ENCODE data around the gene SPRTN. TPM values are rescaled to one million over a fixed set of nuclear protein-coding genes. Genes with fewer than 3 reads are reported as not detected.

SPRTN gene
- total and polyA plus RNA-seq, 2 of the 8 experiments (the other 6 are each of a cell fraction or from before 2014, with no cell fraction given), result 6.6 to 15.1 TPM

DNA sequence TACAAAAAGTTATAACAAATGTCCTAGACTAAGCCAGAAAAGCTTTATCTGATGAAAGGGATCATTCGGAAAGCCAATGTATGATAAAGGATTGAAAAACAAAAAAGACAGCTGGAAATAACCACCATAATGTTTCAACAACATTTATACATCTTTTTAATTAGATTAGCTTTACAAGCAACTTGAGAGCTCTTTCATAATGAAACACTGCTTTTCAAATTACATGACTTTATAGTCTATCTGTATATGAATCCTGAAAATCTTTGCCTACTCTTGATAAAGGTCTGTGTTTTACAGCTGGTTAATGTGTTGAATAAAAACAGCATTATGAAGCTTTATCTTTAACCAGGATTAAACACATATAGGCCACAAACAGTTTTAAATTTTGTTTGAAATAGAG lies 25.5 kb downstream of the SPRTN start:
- Histone ChIP-seq H2AK5ac (ENCODE audit: low read depth, low read length) (no peak overlapping the region), H3K9me3 (ENCODE audit: insufficient read depth in 2 of 2, low read depth in 1 of 2, low read length in 1 of 2) (no peaks in the 10 kb centered on the region), H2AFZ (ENCODE audit: low read length) (no peak overlapping the region), H2BK5ac (ENCODE audit: low read depth, low read length) (no peak overlapping the region), H3K27ac (ENCODE audit: low read depth, low read length) (no peak overlapping the region), H3K14ac (ENCODE audit: insufficient read length) (no peak overlapping the region), H3K79me1 (ENCODE audit: low read depth, low read length) (no peaks in the 10 kb centered on the region), H3K36me3 (ENCODE audit: control insufficient read depth in 2 of 4, insufficient read depth in 4 of 4, low read length in 3 of 4) (no peaks in the 10 kb centered on the region), H2BK120ac (replicated peaks; ENCODE audit: low read depth, low read length) (no peak overlapping the region), H3K9ac (replicated peaks in 1 of 4; ENCODE audit: extremely low read depth in 1 of 4, low read depth in 3 of 4, low read length in 3 of 4) (no peak overlapping the region), H3K4me3 (ENCODE audit: extremely low read depth in 1 of 4, insufficient read depth in 2 of 4, low read depth in 3 of 4, low read length in 4 of 4) (no peak overlapping the region), H3K27me3 (replicated peaks in 1 of 4; ENCODE audit: control insufficient read depth in 3 of 4, extremely low read depth in 1 of 4, insufficient read depth in 3 of 4, low read length in 3 of 4) (no peaks in the 10 kb centered on the region), H2BK15ac (ENCODE audit: low read length) (no peak overlapping the region), H3K23me2 (ENCODE audit: low read depth, low read length) (no peaks in the 10 kb centered on the region), H3K79me2 (ENCODE audit: control insufficient read depth in 1 of 2, insufficient read depth in 2 of 2, low read length in 2 of 2) (no peaks in the 10 kb centered on the region), H3K4me2 (ENCODE audit: insufficient read depth in 1 of 2, low read depth in 2 of 2, low read length in 2 of 2) (no peak overlapping the region), H3K23ac (ENCODE audit: insufficient read length) (no peak overlapping the region), H3K18ac (ENCODE audit: extremely low read depth, low read length) (no peak overlapping the region), H4K5ac (ENCODE audit: insufficient read length, low read depth, low read length) (no peak overlapping the region), H3K4ac (replicated peaks; ENCODE audit: insufficient read length, low read depth, low read length) (no peak overlapping the region), H4K8ac (ENCODE audit: extremely low read depth, insufficient read depth, low read length) (no peak overlapping the region), H2BK20ac (ENCODE audit: low read length) (no peak overlapping the region), H2BK12ac (ENCODE audit: low read depth, low read length) (no peak overlapping the region), H4K20me1 (replicated peaks in 1 of 2; ENCODE audit: control insufficient read depth in 1 of 2, insufficient read depth in 2 of 2, low read length in 2 of 2) (no peaks in the 10 kb centered on the region), H3K4me1 (replicated peaks in 1 of 4; ENCODE audit: control insufficient read depth in 3 of 4, insufficient read depth in 4 of 4, low read length in 3 of 4) (no peaks in the 10 kb centered on the region), H4K91ac (replicated peaks; ENCODE audit: insufficient read length, low read length) (no peak overlapping the region), H3K56ac (replicated peaks; ENCODE audit: insufficient read length, low read depth, low read length) (no peak overlapping the region)
- no peak for TF ChIP-seq CBX8 (IDR thresholded peaks at IDR 0.05; ENCODE audit: borderline replicate concordance, low read depth, low read length)
- TF ChIP-seq EP300 (IDR thresholded peaks at IDR 0.05; ENCODE audit: borderline replicate concordance in 1 of 2, low read depth in 2 of 2, low read length in 2 of 2), result no peak
- no peak for TF ChIP-seq RBBP5 (IDR thresholded peaks at IDR 0.05; ENCODE audit: borderline replicate concordance, low read depth, low read length)
- TF ChIP-seq CBX5 (IDR thresholded peaks at IDR 0.05; ENCODE audit: low read depth, low read length), result no peak
- TF ChIP-seq TAF7 (optimal IDR thresholded peaks at IDR 0.05; ENCODE audit: borderline replicate concordance, low read depth, low read length), result no peak
- no peak for TF ChIP-seq CREB1 (IDR thresholded peaks at IDR 0.05)
- no peak for TF ChIP-seq KDM1A (IDR thresholded peaks at IDR 0.05; ENCODE audit: borderline replicate concordance, low read length)
- TF ChIP-seq ZNF274 (IDR thresholded peaks at IDR 0.05; ENCODE audit: borderline replicate concordance, extremely low read depth, low read length), result no peak
- FAIRE-seq (no peak), DNase-seq (ENCODE audit: low read depth in 1 of 2, low spot score in 2 of 2) (no peak)
- ChIA-PET POLR2A (ENCODE audit: partially characterized antibody) (interaction anchor here (0.8 kb wide), 1 partner anchor 9 kb away, joined by 3 read pairs; no protein-coding TSS in a partner anchor), CTCF (ENCODE audit: partially characterized antibody) (interaction anchor here (0.6 to 1.9 kb wide), 5 partner anchors 51 to 243 kb away, joined by 3 to 10 read pairs (median 3); no protein-coding TSS in a partner anchor)
- 86% methylated on average over 1 of the region's 1 CpG; no CpG with 5 or more reads in 1 of the 2 experiments for WGBS, 2 experiments (ENCODE audit: extremely low coverage in 1 of 2, insufficient coverage in 1 of 2, insufficient read length in 1 of 2, insufficient replicate concordance in 2 of 2, low coverage in 1 of 2, low lambda C conversion rate in 2 of 2, missing lambda C conversion rate in 1 of 2)
